GM12801 (cell line): ENCODE data around the gene GAK.

Experiments used
- TF ChIP-seq, protein P1 (sequence below): IDR thresholded peaks from one replicate; pipeline ENCODE4 v1.5.1; 2011; ENCODE audit warnings: control low read depth; ENCODE audit not compliant: insufficient read length; ENCODE audit errors: extremely low read depth

Gene GAK

GRCh38 chr4:930028-930551, 2.0 kb downstream of the GAK start:
- TF ChIP-seq, protein P1, sequence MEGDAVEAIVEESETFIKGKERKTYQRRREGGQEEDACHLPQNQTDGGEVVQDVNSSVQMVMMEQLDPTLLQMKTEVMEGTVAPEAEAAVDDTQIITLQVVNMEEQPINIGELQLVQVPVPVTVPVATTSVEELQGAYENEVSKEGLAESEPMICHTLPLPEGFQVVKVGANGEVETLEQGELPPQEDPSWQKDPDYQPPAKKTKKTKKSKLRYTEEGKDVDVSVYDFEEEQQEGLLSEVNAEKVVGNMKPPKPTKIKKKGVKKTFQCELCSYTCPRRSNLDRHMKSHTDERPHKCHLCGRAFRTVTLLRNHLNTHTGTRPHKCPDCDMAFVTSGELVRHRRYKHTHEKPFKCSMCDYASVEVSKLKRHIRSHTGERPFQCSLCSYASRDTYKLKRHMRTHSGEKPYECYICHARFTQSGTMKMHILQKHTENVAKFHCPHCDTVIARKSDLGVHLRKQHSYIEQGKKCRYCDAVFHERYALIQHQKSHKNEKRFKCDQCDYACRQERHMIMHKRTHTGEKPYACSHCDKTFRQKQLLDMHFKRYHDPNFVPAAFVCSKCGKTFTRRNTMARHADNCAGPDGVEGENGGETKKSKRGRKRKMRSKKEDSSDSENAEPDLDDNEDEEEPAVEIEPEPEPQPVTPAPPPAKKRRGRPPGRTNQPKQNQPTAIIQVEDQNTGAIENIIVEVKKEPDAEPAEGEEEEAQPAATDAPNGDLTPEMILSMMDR, result no peak

GRCh38 chr4:929096-929765, 2.9 kb downstream of the GAK start:
- TF ChIP-seq, protein P1, result no peak

- TF ChIP-seq, protein P1, result no peak
These were observed 5.6 kb downstream of the GAK start for GRCh38 chr4:926538-926937.

DNA sequence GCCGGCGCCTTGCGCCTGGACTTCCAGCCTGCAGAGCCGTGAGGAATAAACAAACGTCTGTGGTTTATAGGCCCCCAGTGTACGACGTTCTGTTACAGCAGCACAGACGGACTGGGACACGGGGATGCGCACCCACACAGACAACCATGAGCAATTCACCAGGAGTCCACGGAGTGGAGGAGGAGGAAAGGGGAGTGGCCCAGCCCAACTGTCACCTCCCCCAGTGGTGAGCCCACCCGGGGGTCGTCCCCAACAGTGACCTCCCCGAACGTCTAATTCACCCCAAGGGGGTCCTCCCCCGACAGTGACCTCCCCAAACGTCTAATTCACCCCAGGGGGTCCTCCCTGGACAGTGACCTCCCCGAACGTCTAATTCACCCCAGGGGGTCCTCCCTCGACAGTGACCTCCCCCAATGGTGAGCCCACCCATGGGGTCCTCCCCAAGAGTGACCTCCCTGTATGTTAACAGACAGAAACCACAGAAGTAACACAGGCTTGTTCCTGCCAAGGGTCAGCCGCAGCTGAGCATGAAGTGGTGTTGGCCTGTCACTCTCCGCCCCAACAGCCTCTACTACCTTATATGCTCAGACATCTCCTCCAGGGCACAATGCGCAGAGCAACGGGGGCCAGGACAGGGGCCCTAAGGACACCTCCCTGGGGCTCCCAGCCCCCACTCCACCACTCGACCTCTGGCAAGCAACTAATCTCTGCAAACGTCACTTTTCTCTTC, 6.2 kb downstream of the GAK start:
- TF ChIP-seq, protein P1, result no peak

DNA sequence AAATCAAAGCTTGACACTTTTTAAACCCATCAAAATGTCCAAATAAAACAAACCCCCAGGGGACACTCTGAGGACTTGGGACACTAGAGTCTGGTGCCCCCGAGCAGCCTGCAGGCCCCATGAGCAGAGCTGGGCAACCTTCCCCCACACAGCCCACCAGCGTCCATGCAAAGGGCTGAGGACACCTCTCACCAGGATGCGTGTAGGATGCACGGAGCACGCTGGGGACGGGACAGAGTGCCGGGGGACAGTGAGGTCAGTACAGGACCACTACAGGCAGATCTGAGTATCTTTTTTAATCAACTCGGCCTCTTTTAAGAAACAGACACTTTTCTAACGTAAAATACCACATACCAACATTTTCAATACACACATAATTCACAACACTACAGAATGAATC, 6.9 kb downstream of the GAK start:
- TF ChIP-seq, protein P1, result no peak

- TF ChIP-seq, protein P1, result no peak
These were observed 7.7 kb downstream of the GAK start for GRCh38 chr4:924107-925096.
